ENCODE data around the gene TRIM46.

DNA sequence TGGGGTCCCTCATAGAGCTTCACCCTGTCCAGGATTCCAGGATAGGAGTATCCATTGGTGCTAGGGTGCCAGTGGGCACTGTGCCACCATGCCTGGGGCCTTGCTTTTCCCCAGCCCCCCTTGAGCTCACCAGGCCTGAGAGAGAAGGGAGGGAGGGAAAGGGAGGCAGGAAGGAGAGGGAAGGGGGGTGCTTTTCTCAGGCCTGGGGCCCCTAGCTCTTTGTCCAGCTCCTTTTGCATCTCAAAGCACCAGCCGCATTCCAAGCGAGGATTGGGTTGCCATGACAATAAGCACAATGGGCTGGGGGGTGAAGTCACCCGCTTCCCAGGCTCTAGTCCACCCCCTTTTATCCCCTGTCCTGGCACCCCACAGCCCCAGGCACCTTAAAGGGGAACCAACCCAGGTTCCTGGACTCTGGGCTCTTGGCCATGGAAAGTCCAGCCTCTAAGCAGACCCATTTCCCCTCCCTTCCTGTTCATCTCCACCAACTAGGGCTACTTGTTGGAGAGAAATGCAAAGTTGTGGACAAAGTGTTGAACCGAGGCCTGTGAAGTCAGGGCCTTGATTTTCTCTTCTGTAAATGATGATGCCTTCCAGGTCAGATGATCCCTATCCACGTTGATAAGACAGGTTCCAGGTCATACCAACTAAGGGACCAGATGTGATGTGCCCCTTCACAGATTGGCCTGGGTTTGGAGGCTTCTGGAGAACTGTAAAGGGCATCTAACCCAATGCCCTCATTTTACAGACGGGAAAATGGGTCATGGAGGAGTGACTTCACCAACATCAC is 22.6 kb downstream of the TRIM46 start:
- TF ChIP-seq, protein P1, sequence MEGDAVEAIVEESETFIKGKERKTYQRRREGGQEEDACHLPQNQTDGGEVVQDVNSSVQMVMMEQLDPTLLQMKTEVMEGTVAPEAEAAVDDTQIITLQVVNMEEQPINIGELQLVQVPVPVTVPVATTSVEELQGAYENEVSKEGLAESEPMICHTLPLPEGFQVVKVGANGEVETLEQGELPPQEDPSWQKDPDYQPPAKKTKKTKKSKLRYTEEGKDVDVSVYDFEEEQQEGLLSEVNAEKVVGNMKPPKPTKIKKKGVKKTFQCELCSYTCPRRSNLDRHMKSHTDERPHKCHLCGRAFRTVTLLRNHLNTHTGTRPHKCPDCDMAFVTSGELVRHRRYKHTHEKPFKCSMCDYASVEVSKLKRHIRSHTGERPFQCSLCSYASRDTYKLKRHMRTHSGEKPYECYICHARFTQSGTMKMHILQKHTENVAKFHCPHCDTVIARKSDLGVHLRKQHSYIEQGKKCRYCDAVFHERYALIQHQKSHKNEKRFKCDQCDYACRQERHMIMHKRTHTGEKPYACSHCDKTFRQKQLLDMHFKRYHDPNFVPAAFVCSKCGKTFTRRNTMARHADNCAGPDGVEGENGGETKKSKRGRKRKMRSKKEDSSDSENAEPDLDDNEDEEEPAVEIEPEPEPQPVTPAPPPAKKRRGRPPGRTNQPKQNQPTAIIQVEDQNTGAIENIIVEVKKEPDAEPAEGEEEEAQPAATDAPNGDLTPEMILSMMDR (IDR thresholded peaks at IDR 0.05) = no peak
- no peak for TF ChIP-seq POLR2A (IDR thresholded peaks at IDR 0.05)

All from lower leg skin (tissue), 3 donors.